ENCODE measurements around the gene ME1.
A peak's percentile ranks its signal among the peaks of the same experiment; 100 is the strongest.
"Not testable (repeated sequence)": the region's sequence is repeated elsewhere in the genome, so short reads cannot be mapped to it uniquely, and the experiment has no call there.

ME1 gene

GRCh38 chr6:83343121-83343520 lies 87.7 kb downstream of the ME1 start:
- DNase-seq, result no peak

GRCh38 chr6:83341765-83342164 lies 89.1 kb downstream of the ME1 start:
- no peak for DNase-seq

GRCh38 chr6:83333916-83334315 lies 96.9 kb downstream of the ME1 start:
- not testable (repeated sequence) for DNase-seq

- DNase-seq, result no peak
Measured at GRCh38 chr6:83333500-83333899, 97.4 kb downstream of the ME1 start.

GRCh38 chr6:83314693-83315092 lies 116.2 kb downstream of the ME1 start:
- no peak for DNase-seq

GRCh38 chr6:83313882-83314281 lies 117.0 kb downstream of the ME1 start:
- DNase-seq, result no peak

- DNase-seq, result no peak
Measured at GRCh38 chr6:83311231-83311630, 119.6 kb downstream of the ME1 start.

GRCh38 chr6:83310046-83310445 lies 120.8 kb downstream of the ME1 start:
- no peak for DNase-seq

- no peak for DNase-seq
Measured at GRCh38 chr6:83309344-83309743, 121.5 kb downstream of the ME1 start.

GRCh38 chr6:83308833-83309232 lies 122.0 kb downstream of the ME1 start:
- no peak for DNase-seq

- no peak for DNase-seq
Measured at GRCh38 chr6:83307849-83308248, 123.0 kb downstream of the ME1 start.

- no peak for DNase-seq
Measured at GRCh38 chr6:83303426-83303825, 127.4 kb downstream of the ME1 start.

- no peak for DNase-seq
Measured at GRCh38 chr6:83294676-83295075, 136.2 kb downstream of the ME1 start.

- no peak for DNase-seq
Measured at GRCh38 chr6:83292900-83293843, 137.7 kb downstream of the ME1 start.

- DNase-seq, result not testable (repeated sequence)
Measured at GRCh38 chr6:83287298-83287697, 143.6 kb downstream of the ME1 start.

- no peak for DNase-seq
Measured at GRCh38 chr6:83285917-83286316, 144.9 kb downstream of the ME1 start.

- no peak for DNase-seq
Measured at GRCh38 chr6:83273596-83273995, 157.3 kb downstream of the ME1 start.

GRCh38 chr6:83270971-83271719 lies 159.7 kb downstream of the ME1 start:
- peak; percentile 2 for DNase-seq

- DNase-seq, result no peak
Measured at GRCh38 chr6:83265384-83265783, 165.5 kb downstream of the ME1 start.

- no peak for DNase-seq
Measured at GRCh38 chr6:83260577-83260976, 170.3 kb downstream of the ME1 start.

- no peak for DNase-seq
Measured at GRCh38 chr6:83258517-83258916, 172.3 kb downstream of the ME1 start.

GRCh38 chr6:83257791-83258190 lies 173.1 kb downstream of the ME1 start:
- no peak for DNase-seq

- not testable (repeated sequence) for DNase-seq
Measured at GRCh38 chr6:83256719-83257118, 174.1 kb downstream of the ME1 start.

GRCh38 chr6:83252719-83253118 lies 178.1 kb downstream of the ME1 start:
- no peak for DNase-seq
